Stimulated activated naive CD8-positive, alpha-beta T cell treated with anti-CD3 and anti-CD28 coated beads, Interleukin-15, amount 100 ng/mL, for 72 hours (primary cell): ENCODE results near the gene ALDH7A1.

Experiments
- ATAC-seq: fragments of 150-1000 bp; cut with Tn5 transposase; 2 replicates; pipeline ENCODE4 v1.10.0; 2021; ENCODE audit warnings: mild to moderate bottlenecking, moderate library complexity
- DNase-seq, 2 donors: peaks; one replicate each; pipeline ENCODE4 v3.0.0; 2021 to 2022
- H3K27ac Mint-ChIP-seq, 2 donors: one replicate each; pipeline ENCODE4 v1.8.0; 2022; ENCODE audit warnings: mild to moderate bottlenecking in 2 of 2, mixed read lengths in 2 of 2, moderate library complexity in 2 of 2
- H3K27me3 Mint-ChIP-seq: one replicate; pipeline ENCODE4 v1.8.0; 2022; ENCODE audit warnings: mixed read lengths
- H3K4me1 Mint-ChIP-seq: one replicate; pipeline ENCODE4 v1.8.0; 2022; ENCODE audit warnings: mild to moderate bottlenecking, mixed read lengths
- H3K4me3 Mint-ChIP-seq, 2 donors: one replicate each; pipeline ENCODE4 v1.8.0; 2022; ENCODE audit warnings: mild to moderate bottlenecking in 2 of 2, mixed read lengths in 2 of 2, moderate library complexity in 1 of 2
- H3K9me3 Mint-ChIP-seq, 2 donors: one replicate each; pipeline ENCODE4 v1.8.0; 2022; ENCODE audit warnings: mixed read lengths in 2 of 2

ALDH7A1 gene

GRCh38 chr5:126486332-126486731 lies 108.7 kb downstream of the ALDH7A1 start:
- ATAC-seq (no peak), DNase-seq (no peak)
- Mint-ChIP-seq H3K4me3 (no peak overlapping the region), H3K4me1 (no peaks in the 10 kb centered on the region), H3K9me3 (no peaks in the 10 kb centered on the region), H3K27ac (no peak overlapping the region), H3K27me3 (no peaks in the 10 kb centered on the region)

GRCh38 chr5:126484253-126484652 lies 110.8 kb downstream of the ALDH7A1 start:
- no peaks in the 10 kb centered on the region for H3K27me3 Mint-ChIP-seq
- H3K27ac Mint-ChIP-seq = no peak overlapping the region
- ATAC-seq = no peak
- H3K9me3 Mint-ChIP-seq = no peaks in the 10 kb centered on the region
- no peak overlapping the region for H3K4me3 Mint-ChIP-seq
- no peaks in the 10 kb centered on the region for H3K4me1 Mint-ChIP-seq
- DNase-seq = no peak

- peak overlapping the region in 1 of 2 donors; percentile 37 for H3K27ac Mint-ChIP-seq
- H3K27me3 Mint-ChIP-seq = no peaks in the 10 kb centered on the region
- DNase-seq = no peak
- H3K4me1 Mint-ChIP-seq = no peaks in the 10 kb centered on the region
- H3K9me3 Mint-ChIP-seq = no peaks in the 10 kb centered on the region
- H3K4me3 Mint-ChIP-seq = no peak overlapping the region
- no peak for ATAC-seq
Measured at GRCh38 chr5:126483156-126483555, 111.9 kb downstream of the ALDH7A1 start.

- no peaks in the 10 kb centered on the region for H3K27me3 Mint-ChIP-seq
- ATAC-seq (no peak), DNase-seq (no peak)
- no peak overlapping the region for H3K27ac Mint-ChIP-seq
- H3K9me3 Mint-ChIP-seq = no peaks in the 10 kb centered on the region
- H3K4me3 Mint-ChIP-seq = no peak overlapping the region
- no peaks in the 10 kb centered on the region for H3K4me1 Mint-ChIP-seq
Measured at GRCh38 chr5:126482591-126482990, 112.4 kb downstream of the ALDH7A1 start.

- no peak for ATAC-seq
- no peaks in the 10 kb centered on the region for H3K27me3 Mint-ChIP-seq
- no peaks in the 10 kb centered on the region for H3K4me1 Mint-ChIP-seq
- DNase-seq = no peak
- H3K27ac Mint-ChIP-seq = no peak overlapping the region
- H3K4me3 Mint-ChIP-seq = no peak overlapping the region
- H3K9me3 Mint-ChIP-seq = no peaks in the 10 kb centered on the region
Measured at GRCh38 chr5:126481243-126481642, 113.8 kb downstream of the ALDH7A1 start.
